HUDEP-2 (cell line): Measurements from ENCODE around the gene PLPPR5.
"Not testable (repeated sequence)": the region's sequence is repeated elsewhere in the genome, so short reads cannot be mapped to it uniquely, and the experiment has no call there.

Source experiments
- DNase-seq, 76 experiments: peaks; one replicate each; lab custom pipeline; 2025; ENCODE audit not compliant: unreplicated experiment in 76 of 76; lab: John Stamatoyannopoulos, UW

The PLPPR5 gene, protein sequence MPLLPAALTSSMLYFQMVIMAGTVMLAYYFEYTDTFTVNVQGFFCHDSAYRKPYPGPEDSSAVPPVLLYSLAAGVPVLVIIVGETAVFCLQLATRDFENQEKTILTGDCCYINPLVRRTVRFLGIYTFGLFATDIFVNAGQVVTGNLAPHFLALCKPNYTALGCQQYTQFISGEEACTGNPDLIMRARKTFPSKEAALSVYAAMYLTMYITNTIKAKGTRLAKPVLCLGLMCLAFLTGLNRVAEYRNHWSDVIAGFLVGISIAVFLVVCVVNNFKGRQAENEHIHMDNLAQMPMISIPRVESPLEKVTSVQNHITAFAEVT

DNA sequence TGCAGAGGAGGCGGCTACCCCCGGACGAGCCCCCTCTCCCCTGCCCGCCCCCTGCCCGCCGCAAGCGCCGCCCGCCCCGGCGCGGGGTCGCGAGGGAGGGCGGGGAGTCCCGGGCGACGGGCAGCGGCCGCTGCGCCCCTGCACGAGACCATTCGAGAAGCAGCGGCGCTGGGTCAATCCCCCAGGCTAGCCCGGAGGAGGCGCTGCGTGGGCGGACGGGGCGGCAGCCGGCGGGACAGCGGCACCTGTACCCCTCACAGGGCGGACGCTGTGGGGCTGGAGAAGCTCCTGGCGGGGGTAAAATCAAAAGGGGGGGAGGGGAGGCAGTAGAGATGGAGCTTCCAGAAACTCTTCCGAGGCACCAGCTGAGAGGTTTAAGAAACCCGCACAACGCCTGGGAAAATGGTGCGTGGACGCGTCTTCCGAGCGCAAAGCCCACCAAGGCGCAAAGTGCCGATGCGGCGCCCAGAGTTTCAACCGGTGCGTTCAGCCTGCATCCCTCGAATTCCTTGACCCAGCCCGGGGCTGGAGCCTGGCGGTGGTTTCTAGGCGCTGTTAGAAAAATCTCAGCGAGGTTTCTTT, at the start of gene PLPPR5:
PLPPR5 (minus strand) TSS at position 1 of the 582 bp plus-strand sequence. CDS start 190 bp downstream, outside the sequence.
- DNase-seq, result no peak

DNA sequence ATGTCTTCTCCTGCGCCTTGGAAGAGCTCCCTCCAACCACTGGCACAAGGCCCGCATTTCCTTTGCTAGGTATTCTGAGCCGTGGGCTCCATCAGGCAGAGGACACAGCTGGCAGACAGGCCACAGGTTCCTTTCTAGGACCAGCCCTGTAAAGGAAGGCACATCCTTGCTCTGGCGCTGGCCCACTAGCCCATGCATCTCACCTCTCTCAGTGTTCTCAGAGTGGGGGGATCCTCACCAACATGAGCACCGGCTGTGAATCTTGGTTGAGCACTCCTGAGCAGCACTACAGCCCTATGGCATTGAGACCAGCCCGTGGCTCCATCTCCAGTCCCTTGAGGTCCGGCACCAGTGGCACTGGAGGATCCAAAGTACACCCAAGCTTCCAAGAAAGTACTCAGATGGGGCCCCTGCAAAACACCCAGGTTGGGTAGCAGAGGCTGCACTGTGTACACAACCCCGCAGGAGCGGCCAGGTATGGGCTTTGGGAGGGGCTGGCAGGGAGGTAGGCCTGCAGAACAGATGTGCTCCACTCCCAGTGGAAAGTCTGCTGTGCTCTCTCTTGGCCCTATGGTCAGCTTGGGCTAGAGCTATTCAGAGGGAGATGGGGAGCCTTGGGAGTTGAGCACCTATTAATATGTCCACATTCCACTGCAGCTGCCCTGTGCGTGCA, 47.1 kb upstream of the PLPPR5 start:
- DNase-seq, result no peak

DNA sequence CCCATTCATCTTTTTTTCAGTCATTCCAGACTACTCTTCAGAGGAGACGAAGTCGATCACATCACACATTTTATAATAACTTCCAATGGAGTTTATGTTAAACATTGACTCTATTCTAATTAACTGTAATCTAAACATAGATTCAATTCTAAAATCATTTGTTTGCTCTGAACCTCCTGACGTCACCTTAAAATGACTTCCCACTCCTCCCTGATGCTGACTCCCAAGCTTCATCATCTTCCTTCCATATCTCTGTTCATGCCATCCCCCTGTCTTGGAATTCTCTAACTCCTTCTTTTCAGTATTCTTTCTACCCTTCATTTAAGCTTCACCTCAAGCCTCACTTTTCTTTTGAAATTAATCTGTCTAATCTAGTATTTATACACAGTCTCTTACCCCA, 45.1 kb upstream of the PLPPR5 start:
- DNase-seq, result no peak

DNA sequence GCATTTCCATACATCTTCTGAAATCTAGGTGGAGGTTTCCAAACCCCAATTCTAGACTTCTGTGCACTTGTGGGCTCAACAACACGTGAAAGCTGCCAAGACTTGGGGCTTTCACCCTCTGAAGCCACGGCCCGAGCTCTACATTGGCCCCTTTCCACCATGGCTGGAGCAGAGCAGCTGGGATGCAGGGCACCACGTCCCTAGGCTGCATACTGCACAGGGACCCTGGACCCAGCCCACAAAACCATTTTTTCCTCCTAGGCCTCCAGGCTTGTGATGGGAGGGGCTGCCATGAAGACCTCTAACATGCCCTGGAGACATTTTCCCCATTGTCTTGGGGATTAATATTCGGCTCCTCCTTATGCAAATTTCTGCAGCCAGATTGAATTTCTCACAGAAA, 32.1 kb upstream of the PLPPR5 start:
- DNase-seq, result not testable (repeated sequence)

DNA sequence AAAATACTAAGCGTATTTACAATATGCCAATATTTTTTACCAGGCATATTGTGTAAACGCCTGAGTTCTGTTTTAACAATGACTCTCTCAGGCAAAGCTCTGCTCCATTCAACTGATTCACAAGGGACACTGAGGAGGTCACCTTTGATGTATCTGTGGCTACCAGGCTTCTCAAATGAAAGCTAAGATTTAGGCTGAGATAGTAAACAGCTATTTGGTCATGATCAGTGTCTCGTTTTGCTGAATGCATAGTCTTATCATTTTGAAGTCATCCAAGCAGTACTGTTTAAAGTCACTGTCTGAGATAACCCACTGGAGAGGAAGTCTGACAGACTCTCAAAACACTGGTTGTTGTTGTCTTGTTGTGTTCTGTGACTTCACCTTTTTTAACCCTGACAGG, 13.7 kb upstream of the PLPPR5 start:
- DNase-seq, result no peak

DNA sequence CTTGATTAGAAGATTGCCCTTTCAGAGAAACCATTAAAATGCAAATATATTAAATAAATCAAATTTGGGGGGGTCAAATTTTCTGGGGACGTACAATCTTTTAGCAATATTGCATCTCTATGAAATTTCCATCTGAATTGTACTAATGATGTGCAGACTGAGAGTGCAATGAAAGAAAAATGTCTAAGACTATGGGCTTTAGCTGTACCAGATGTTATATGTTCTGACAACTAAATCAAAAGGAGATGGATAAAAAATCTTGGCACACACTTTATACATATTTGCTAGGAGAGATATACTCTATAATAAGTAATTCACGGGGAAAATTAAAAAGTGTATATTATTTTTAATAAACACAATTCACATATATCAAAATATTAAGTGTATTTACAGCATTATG, 13.0 kb upstream of the PLPPR5 start:
- no peak for DNase-seq

DNA sequence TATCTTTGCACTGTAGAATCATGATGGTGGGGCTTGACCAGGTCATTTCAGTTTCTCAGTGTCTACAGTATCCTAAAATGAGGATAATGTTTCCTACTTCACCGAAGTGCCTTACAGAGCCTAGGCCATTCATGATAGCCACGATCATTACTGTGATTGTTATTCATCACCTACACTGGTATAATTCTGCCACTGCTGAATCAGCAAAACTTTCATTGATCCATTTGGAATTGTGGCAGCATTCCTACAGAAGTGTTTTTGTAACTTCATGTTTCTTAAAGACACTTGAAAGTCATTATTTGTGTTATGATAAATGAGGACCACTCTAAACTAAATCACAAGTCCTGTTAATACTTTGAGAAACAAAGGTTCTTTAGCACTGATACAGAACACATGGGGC, 6.0 kb upstream of the PLPPR5 start:
- DNase-seq, result no peak

DNA sequence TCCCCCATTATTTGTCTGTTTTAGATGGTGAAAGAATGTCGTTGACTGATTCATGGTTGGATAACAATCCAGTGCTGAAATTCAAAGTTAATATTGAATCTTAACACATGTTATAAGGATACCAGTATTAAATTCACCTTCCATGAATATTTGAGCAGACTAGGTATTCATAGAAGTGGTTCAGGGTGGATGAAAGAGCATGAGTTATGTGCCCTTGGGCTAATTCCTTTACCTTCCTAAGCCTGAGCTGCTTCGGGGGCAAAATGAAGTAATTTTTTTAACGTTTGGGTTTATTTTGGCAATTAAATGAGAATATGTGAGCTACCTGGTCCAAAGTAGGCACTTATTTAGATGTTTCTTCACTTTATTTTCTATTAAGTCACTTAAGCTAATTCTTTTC, 2.7 kb upstream of the PLPPR5 start:
- no peak for DNase-seq

DNA sequence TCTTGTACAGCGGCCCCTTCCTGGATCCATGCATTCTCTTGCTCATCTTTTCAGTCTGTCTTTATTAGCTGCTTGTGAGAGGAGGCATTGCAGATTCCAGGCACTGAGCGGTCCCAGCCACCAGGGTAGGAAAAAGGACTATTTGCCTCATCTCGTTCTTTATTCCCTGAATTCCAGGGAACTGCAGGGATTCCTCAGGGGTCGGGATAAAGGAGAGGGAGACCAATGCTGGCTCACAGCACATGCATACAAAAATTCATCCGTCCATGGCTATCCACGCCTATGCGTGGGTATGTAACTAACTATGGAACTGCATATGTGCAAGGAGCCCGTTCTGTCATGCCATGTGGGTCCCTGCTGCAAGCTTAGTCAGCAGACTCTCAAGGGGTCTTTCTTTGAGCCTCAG, 879 bp upstream of the PLPPR5 start:
- no peak for DNase-seq

DNA sequence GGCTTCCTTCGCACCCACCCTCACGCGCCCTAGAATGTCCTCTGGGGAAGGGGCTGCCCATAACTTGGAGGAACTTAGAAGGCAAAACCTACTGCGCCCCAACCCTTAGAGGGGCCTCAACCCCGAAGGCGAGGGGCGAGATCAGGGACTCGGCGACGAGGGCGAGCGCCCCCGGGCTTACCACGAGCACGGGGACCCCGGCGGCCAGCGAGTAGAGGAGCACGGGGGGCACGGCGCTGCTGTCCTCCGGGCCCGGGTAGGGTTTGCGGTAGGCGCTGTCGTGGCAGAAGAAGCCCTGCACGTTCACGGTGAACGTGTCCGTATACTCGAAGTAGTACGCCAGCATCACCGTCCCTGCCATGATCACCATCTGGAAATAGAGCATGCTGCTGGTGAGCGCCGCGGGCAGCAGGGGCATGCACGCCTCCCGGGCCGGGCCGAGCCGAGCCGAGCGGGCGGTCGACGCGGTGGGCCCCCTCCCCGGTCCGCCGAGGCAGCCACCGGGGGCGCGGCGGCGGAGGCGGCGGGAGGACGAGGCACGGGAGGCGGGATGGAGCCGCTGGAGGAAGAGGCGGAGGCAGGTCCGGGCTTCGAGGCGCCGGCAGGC, 304 bp downstream of the PLPPR5 start:
- DNase-seq, result no peak

DNA sequence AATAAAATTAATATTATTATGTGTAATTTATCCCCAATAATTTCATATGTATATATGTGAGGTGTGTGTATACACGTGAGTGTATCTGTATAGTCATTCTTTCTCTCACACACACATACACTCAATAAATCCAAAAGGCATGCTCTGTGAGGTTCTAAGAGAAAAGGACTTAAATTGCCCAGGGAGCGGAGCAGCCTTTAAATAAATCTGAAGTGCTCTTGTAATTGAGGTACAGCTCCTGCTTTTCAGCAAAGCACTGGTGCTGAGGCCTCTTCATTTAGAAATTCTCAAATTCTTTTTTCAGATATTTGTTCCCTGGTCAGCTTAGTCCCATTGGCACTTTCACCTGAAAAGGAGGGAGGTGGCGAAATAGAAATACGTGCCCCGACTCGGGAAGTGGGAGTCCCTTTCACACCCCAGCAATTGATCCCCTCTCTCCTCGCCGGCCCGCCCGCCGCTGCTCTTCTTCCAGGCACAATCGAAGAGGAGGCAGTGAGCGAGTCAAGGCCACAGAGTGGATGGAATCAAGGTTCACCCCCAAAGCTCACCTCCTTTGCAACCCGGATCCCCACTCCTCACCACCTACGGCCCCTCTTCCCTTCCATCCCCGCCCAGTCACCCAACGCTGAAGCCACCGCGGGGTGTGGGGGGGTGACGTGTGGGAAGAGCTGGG, 944 bp downstream of the PLPPR5 start:
- DNase-seq, result no peak

DNA sequence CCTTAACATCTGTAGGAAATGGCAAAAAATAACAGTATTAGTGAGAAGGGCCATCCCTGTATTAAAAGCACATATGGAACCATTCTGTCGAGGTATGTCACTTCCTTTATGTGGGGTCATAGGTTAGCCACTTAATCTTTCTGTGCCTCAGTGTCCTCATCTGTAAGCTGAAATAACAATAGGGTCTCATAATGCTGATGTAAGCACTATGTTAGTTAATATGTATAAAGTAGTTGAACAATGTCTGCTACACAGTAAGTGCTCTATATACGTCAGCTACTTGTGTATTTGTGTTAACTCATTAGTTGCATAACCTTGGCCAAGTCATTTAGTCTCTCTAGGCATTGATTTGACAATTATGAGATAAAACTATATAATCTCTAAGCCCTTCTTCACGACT, 11.8 kb downstream of the PLPPR5 start:
- no peak for DNase-seq

DNA sequence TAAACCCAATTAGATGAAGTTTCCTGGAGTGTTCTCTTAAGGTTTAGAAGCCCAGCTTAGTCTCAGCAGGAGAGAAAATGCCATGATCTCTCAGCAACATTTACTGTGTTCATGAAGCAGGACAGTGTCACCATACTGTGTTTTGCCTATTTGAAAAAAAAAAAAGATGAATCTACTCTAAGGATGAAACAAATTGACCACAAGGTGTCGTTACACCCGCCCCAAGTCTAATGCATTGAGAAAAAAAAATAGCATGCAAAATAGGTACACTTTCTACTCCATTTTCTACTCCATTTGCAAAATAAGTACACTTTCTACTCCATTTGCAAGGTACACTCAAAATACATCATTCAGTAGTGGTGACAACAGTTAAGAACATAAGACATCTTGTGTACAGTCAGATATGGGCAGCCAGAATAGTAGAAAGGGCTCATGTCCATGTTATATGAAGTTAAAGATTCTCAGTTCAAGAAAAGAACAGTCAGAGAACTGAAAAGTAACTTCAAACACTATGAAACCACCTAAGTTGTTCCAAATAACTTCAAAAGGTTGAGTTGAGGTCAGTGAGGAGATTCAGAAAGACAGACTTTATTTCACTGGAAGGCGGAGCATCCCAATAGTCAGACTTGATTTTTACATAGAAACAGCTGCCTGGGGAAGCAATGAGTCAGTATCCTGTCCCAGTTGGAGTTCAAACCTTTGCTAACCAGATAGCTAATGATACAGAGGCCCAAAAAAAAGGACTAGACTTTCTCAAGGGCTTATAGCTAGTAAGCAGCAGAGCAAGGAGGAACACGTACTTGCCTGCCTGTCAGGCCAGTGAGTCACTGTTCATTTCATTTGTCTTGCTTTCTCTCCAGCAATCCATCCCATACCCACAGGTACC, 13.3 kb downstream of the PLPPR5 start:
- no peak for DNase-seq

DNA sequence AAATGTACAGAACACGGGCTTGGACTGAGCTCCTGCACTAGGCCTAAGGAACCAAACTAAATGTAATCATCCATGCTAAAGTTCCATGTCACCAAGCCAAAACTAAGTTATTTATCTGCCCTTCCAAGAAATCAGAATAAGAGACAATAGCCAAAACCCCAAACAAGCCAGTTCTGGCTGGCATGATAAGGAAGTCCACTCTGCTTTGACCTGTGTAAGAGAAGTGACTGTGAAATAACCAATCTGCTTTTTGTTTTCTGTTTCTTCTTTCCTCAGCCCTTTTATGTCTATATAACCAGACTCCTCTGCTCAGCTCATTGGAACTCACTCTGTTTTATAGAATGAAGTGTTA, 15.1 kb downstream of the PLPPR5 start:
- DNase-seq, result peak in 1 of 76 experiments; percentile 2

DNA sequence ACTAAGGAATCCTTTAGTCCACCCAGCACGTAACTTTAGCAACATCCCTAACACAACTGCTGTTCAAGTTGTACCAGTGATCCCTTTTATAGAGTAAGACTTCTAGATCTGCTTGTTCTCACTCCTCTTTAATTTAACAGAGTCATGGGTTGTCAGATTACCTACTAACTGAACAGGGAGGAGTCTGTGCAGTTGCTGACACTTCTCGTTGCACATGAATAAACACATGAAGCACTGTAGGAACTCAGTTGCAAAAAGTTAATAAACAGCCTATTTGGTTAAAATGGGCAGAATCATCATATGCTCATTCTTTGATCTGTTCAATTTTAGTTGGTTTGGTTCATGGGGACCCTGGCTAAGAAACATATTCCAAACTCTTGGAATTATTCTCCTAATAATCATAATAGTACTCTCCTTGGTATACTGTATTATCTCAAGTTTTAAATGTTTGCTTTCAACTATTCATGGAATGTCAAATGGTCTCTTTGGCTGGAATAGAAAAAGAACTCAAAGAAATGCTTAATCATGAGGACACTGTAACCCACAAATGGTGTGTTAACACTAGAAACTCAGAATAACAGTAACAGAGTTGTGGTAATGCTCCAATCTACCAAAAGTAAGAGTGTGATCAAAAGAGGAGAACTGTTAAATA, 15.6 kb downstream of the PLPPR5 start:
- DNase-seq, result no peak

DNA sequence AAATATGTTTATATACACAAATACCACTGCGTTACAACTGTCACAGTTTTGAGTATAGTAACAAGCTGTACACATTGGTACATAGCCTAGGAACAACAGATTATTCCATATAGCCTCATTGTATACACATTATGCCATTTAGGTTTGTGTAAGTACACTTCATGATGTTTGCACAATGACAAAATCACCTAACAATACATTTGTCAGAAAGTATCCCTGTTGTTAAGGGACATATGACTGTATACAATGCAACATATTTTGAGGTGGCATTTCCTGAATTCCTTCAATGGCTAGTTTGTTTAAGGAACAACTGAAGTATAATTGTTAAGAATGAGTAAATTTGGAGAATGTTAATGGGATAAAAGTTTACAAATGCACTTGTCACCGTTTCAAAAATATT, 19.0 kb downstream of the PLPPR5 start:
- no peak for DNase-seq

DNA sequence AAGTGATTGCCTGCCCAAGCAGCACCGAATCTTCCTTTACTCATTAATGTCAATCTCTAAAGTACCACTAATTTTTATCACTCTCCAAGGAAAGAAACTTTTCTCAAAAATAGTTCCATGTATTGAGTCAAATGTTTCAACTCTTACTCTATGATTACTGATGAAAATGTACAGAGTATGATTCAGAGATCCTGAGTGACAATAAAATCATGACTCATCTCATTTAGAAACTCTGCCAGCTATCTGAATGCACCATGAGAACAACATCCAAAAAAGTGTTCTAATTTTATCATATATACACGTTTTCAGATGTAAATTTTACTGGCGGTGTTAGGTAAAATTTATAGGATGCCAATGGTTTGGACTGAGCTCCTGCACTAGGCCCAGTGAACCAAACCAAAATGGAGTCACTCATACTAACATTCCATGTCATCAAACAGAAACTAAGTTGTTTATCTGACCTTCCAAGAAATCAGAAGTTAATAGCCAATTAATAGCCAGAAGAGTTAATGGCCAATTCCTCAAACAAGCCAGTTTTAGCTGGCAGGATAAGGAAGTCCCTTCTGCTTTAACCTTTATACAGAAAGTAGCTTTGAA, 22.6 kb downstream of the PLPPR5 start:
- no peak for DNase-seq

DNA sequence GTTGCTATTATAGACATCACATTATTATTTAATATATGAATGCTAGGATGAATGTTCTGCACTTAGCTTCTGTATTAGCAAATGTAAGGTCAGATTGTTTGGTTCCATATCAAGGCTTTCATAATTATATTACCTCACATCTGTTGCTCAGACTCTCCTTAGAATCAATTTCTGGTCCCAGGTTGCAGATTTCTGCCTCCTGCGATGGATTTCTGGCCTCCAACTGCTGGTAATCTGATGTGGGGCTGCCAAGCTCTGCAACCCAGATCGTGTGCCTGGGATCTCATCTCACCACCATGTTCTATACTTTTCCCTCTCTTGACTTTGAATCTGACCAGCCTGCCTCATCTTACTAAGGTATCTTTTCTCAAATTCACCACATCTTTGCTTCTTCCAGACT, 25.2 kb downstream of the PLPPR5 start:
- DNase-seq, result no peak

DNA sequence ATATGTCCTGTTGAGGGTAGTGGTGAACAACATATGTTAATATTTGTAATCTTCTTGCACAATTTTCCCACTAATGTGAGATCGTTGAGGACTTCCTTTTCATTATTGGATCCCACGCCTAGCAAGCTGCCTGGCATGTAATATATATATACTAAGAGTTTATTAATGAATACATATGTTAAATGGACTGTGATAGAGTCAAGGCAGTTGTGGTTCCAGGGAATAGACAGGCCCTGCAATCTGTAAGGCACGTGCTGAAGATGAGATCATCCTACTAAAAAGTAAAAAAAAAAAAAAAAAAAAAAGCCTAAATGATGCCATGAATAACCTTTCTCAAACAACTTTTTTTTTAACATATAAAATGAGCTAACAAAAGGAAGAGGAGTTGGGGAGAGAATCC, 28.9 kb downstream of the PLPPR5 start:
- DNase-seq, result no peak
